K562 (cell line): Measurements from ENCODE around the gene CNOT1. TPM values are rescaled to one million over a fixed set of nuclear protein-coding genes. Genes with fewer than 3 reads are reported as not detected.
A peak's percentile ranks its signal among the peaks of the same experiment; 100 is the strongest.

Experiments used
- BCOR ChIP-seq: fragments of 450-650 bp; IDR thresholded peaks from 2 replicates; pipeline ENCODE4 v1.6.1; 2016
- CTCF ChIP-seq, 3 experiments: IDR thresholded peaks in 2 of 3; conservative IDR thresholded peaks in 1 of 3; 2 replicates each; pipeline ENCODE4 v1.5.1; 2011 to 2012; ENCODE audit warnings: low read length in 3 of 3, mild to moderate bottlenecking in 3 of 3, control low read depth in 2 of 3, improper control_type of control experiment in 1 of 3, inconsistent platforms in 1 of 3, low read depth in 1 of 3, mixed read lengths in 1 of 3, moderate library complexity in 1 of 3; ENCODE audit not compliant: insufficient read depth in 2 of 3
- DACH1 ChIP-seq: fragments of 450-650 bp; IDR thresholded peaks from 2 replicates; pipeline ENCODE4 v1.6.1; 2018; ENCODE audit not compliant: partially characterized antibody
- FOXJ3 ChIP-seq: sonication (generic); formaldehyde crosslinking; IDR thresholded peaks from 2 replicates; pipeline ENCODE4 v1.4.0; 2020; ENCODE audit warnings: mild to moderate bottlenecking, missing genetic modification reagents
- GTF2E2 ChIP-seq: fragments of 200-800 bp; sonication (Bioruptor generic); IDR thresholded peaks from 2 replicates; pipeline ENCODE4 v1.6.1; 2016; ENCODE audit warnings: missing genetic modification characterization, missing compliant biosample characterization
- HMG20A ChIP-seq: fragments of 450-650 bp; formaldehyde crosslinking; conservative IDR thresholded peaks from 2 replicates; pipeline ENCODE4 v1.4.0; 2020; ENCODE audit warnings: mild to moderate bottlenecking, mixed read lengths
- HNRNPH1 ChIP-seq: fragments of 200-400 bp; formaldehyde crosslinking; optimal IDR thresholded peaks from 2 replicates; pipeline ENCODE3; 2017; ENCODE audit warnings: low read depth, mild to moderate bottlenecking, low read length, moderate library complexity
- IRF2 ChIP-seq: sonication (generic); formaldehyde crosslinking; IDR thresholded peaks from 2 replicates; pipeline ENCODE4 v1.8.1; 2022; ENCODE audit warnings: mild to moderate bottlenecking, missing genetic modification reagents
- SAP30 ChIP-seq: fragments of 200-600 bp; sonication (generic); IDR thresholded peaks from 2 replicates; pipeline ENCODE4 v1.6.1; 2012; ENCODE audit warnings: borderline replicate concordance, low read depth, mild to moderate bottlenecking, moderate library complexity, low read length, control low read depth, inconsistent platforms; ENCODE audit not compliant: insufficient read depth, poor library complexity, severe bottlenecking
- SMAD3 ChIP-seq: fragments of 450-650 bp; formaldehyde crosslinking; conservative IDR thresholded peaks from 2 replicates; pipeline ENCODE4 v1.4.0; 2020; ENCODE audit warnings: mild to moderate bottlenecking
- THRA ChIP-seq: fragments of 450-650 bp; IDR thresholded peaks from 2 replicates; pipeline ENCODE4 v1.6.1; 2017; ENCODE audit warnings: mild to moderate bottlenecking, moderate library complexity
- ZNF140 ChIP-seq: fragments of 250-450 bp; sonication (Bioruptor Pico); IDR thresholded peaks from 2 replicates; pipeline ENCODE4 v1.8.0; 2021; ENCODE audit warnings: moderate library complexity, mild to moderate bottlenecking, inconsistent platforms
- ZNF584 ChIP-seq: fragments of 200-800 bp; sonication (Bioruptor generic); IDR thresholded peaks from 2 replicates; pipeline ENCODE4 v1.6.1; 2016; ENCODE audit warnings: low read depth, mild to moderate bottlenecking, missing genetic modification characterization, missing compliant biosample characterization
- polyA plus RNA-seq, 8 experiments: library from polyadenylated mRNA; depleted of rRNA in 4 of 8; stranded (reverse) in 5 of 8; unstranded in 3 of 8; fragments of >200 nt; fragmentation: Nextera tagmentation in 2 of 8; fragmentation: Illumina TruSeq in 1 of 8; extraction: Ambion mirVana in 2 of 8; extraction: Trizol in 1 of 8; gene quantifications; 2 replicates each; pipeline versions ENCODE4 v1.2.1 to v1.2.3, GENCODE V29; 2011 to 2014; ENCODE audit warnings: inconsistent platforms in 1 of 8, missing spikeins in 1 of 8
- total RNA-seq, 7 experiments: library from RNA; depleted of rRNA in 6 of 7; stranded (reverse); fragments of >200 nt in 6 of 7; fragmentation: Illumina TruSeq in 2 of 7; extraction: Trizol in 2 of 7; gene quantifications; 2 replicates each; pipeline versions ENCODE4 v1.2.1 to v1.2.3, GENCODE V29; 2011 to 2021; ENCODE audit warnings: low replicate concordance in 1 of 7
- TF ChIP-seq, protein P1 (sequence below): fragments of 250-450 bp; sonication (Bioruptor Pico); IDR thresholded peaks from 2 replicates; pipeline ENCODE4 v1.8.0; 2021; ENCODE audit warnings: moderate library complexity, mild to moderate bottlenecking, inconsistent platforms
- TF ChIP-seq, protein P2 (sequence below): fragments of 250-450 bp; sonication (Bioruptor Pico); IDR thresholded peaks from 2 replicates; pipeline ENCODE4 v1.4.0; 2020; ENCODE audit warnings: mild to moderate bottlenecking, moderate library complexity
- TF ChIP-seq, protein P3 (sequence below): sonication (generic); formaldehyde crosslinking; IDR thresholded peaks from 2 replicates; pipeline ENCODE4 v1.4.0; 2020; ENCODE audit warnings: mild to moderate bottlenecking, missing genetic modification reagents

Gene CNOT1
- total and polyA plus RNA-seq, 9 of the 15 experiments (the other 6 are each of a cell fraction or from before 2014, with no cell fraction given), result 110 to 270 (median 220) TPM

DNA sequence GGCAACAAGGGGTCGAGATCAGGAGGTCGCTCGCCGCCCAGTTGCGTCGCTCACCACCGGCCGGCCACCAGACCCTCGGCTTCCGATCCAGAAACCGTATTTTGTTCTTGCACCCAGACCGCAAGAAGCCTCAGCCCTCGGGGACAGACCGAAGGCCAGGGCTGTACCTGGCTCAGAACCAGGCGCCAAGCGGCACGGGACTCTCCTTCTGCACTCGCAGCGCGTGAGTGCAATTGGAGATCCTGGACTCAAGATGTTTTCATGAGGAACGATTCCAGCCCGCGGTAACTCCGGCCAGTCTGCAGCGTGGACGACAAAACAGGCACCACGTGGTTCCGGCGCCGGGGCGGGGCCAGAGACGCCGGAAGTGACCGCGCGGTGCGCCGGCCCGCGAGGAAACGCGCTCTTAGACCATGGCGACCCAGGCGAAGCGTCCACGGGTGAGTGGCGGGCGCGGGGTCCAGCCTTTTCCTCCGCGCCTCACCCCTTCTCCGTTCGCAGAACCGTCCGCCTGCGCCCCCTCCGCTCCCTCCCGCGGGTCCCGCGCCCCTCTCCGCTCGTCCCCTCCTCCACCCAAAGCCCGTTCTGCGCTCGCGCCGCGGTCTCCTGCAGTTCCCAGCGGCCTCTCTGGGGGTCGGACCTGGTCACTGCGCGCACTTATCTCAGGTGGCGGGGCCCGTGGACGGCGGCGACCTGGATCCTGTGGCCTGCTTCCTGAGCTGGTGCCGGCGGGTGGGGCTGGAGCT lies 114.3 kb downstream of the CNOT1 start, which contains the start of gene SETD6 (continued):
- TF ChIP-seq BCOR, result no peak
- no peak for TF ChIP-seq THRA
- TF ChIP-seq, protein P1, sequence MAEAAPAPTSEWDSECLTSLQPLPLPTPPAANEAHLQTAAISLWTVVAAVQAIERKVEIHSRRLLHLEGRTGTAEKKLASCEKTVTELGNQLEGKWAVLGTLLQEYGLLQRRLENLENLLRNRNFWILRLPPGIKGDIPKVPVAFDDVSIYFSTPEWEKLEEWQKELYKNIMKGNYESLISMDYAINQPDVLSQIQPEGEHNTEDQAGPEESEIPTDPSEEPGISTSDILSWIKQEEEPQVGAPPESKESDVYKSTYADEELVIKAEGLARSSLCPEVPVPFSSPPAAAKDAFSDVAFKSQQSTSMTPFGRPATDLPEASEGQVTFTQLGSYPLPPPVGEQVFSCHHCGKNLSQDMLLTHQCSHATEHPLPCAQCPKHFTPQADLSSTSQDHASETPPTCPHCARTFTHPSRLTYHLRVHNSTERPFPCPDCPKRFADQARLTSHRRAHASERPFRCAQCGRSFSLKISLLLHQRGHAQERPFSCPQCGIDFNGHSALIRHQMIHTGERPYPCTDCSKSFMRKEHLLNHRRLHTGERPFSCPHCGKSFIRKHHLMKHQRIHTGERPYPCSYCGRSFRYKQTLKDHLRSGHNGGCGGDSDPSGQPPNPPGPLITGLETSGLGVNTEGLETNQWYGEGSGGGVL (CRISPR knock-in tag), result no peak
- peak; percentile 15; the same call in 1 of the 2 replicates for TF ChIP-seq SMAD3
- TF ChIP-seq, protein P2, sequence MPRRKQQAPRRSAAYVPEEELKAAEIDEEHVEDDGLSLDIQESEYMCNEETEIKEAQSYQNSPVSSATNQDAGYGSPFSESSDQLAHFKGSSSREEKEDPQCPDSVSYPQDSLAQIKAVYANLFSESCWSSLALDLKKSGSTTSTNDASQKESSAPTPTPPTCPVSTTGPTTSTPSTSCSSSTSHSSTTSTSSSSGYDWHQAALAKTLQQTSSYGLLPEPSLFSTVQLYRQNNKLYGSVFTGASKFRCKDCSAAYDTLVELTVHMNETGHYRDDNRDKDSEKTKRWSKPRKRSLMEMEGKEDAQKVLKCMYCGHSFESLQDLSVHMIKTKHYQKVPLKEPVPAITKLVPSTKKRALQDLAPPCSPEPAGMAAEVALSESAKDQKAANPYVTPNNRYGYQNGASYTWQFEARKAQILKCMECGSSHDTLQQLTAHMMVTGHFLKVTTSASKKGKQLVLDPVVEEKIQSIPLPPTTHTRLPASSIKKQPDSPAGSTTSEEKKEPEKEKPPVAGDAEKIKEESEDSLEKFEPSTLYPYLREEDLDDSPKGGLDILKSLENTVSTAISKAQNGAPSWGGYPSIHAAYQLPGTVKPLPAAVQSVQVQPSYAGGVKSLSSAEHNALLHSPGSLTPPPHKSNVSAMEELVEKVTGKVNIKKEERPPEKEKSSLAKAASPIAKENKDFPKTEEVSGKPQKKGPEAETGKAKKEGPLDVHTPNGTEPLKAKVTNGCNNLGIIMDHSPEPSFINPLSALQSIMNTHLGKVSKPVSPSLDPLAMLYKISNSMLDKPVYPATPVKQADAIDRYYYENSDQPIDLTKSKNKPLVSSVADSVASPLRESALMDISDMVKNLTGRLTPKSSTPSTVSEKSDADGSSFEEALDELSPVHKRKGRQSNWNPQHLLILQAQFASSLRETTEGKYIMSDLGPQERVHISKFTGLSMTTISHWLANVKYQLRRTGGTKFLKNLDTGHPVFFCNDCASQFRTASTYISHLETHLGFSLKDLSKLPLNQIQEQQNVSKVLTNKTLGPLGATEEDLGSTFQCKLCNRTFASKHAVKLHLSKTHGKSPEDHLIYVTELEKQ (CRISPR knock-in tag), result no peak
- no peak for TF ChIP-seq HMG20A
- no peak for TF ChIP-seq HNRNPH1
- no peak for TF ChIP-seq DACH1
- TF ChIP-seq SAP30, result peak; percentile 97
- no peak for TF ChIP-seq ZNF140 (CRISPR knock-in tag)
- no peak for TF ChIP-seq ZNF584 (CRISPR knock-in tag)
- no peak for TF ChIP-seq FOXJ3 (CRISPR knock-in tag)
- peak in 1 of 3 experiments; percentile 9; a peak in 2 of 6 replicates for TF ChIP-seq CTCF (IDR thresholded peaks at IDR 0.05 in 2 of 3, conservative IDR thresholded peaks at IDR 0.05 in 1 of 3; ENCODE audit: insufficient read depth in 2 of 3, low read depth in 1 of 3, low read length in 3 of 3)
- no peak for TF ChIP-seq GTF2E2 (tag)
- TF ChIP-seq, protein P3, sequence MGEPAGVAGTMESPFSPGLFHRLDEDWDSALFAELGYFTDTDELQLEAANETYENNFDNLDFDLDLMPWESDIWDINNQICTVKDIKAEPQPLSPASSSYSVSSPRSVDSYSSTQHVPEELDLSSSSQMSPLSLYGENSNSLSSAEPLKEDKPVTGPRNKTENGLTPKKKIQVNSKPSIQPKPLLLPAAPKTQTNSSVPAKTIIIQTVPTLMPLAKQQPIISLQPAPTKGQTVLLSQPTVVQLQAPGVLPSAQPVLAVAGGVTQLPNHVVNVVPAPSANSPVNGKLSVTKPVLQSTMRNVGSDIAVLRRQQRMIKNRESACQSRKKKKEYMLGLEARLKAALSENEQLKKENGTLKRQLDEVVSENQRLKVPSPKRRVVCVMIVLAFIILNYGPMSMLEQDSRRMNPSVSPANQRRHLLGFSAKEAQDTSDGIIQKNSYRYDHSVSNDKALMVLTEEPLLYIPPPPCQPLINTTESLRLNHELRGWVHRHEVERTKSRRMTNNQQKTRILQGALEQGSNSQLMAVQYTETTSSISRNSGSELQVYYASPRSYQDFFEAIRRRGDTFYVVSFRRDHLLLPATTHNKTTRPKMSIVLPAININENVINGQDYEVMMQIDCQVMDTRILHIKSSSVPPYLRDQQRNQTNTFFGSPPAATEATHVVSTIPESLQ (CRISPR knock-in tag), result peak; percentile 90; the same call in 1 of the 2 replicates
- TF ChIP-seq IRF2 (CRISPR knock-in tag), result no peak
